OCI-LY7 (cell line): ENCODE data around the gene CDKN1C. TPM values are rescaled to one million over a fixed set of nuclear protein-coding genes. Genes with fewer than 3 reads are reported as not detected.

Source experiments
- BruUV-seq: library from RNA; stranded (reverse); fragments of 400-500 nt; replicated peaks from 2 replicates; lab custom pipeline; 2021; lab: Mats Ljungman, UMichigan
- CTCF ChIA-PET: fragments of 300-600 bp; sonication (Branson Sonifier 250); formaldehyde crosslinking; loops from one replicate; lab custom pipeline; 2022; ENCODE audit warnings: antibody characterized with exemption; ENCODE audit not compliant: unreplicated experiment; lab: Charles Lee
- POLR2A ChIA-PET: fragments of 300-600 bp; sonication (Branson Sonifier 250); formaldehyde crosslinking; loops from one replicate; lab custom pipeline; 2022; ENCODE audit warnings: antibody characterized with exemption; lab: Charles Lee
- DNase-seq: peaks from one replicate; pipeline ENCODE4 v3.0.0-alpha.2; 2015; ENCODE audit warnings: low spot score
- H2AFZ ChIP-seq: fragments of 200-600 bp; sonication (generic), shearing (Covaris generic); 2 replicates; pipeline ENCODE4 v1.6.1; 2014; ENCODE audit warnings: mild to moderate bottlenecking, antibody characterized with exemption, low read length, moderate library complexity
- H3K27ac ChIP-seq: fragments of 200-600 bp; sonication (generic); 2 replicates; pipeline ENCODE4 v1.5.1; 2014; ENCODE audit warnings: mixed run types, low read depth, mild to moderate bottlenecking, moderate library complexity, low read length, inconsistent platforms; ENCODE audit not compliant: poor library complexity, severe bottlenecking
- H3K36me3 ChIP-seq: fragments of 200-600 bp; sonication (generic); 2 replicates; pipeline ENCODE4 v1.6.1; 2014; ENCODE audit warnings: mild to moderate bottlenecking, antibody characterized with exemption, low read length, moderate library complexity, mixed read lengths; ENCODE audit not compliant: insufficient read depth
- H3K4me1 ChIP-seq: fragments of 200-600 bp; sonication (generic); 2 replicates; pipeline ENCODE4 v1.5.1; 2014; ENCODE audit warnings: mild to moderate bottlenecking, low read length; ENCODE audit not compliant: insufficient read depth, poor library complexity, severe bottlenecking
- H3K4me2 ChIP-seq: fragments of 200-600 bp; sonication (generic); 2 replicates; pipeline ENCODE4 v1.6.1; 2014; ENCODE audit warnings: mild to moderate bottlenecking, low read length
- H3K4me3 ChIP-seq: fragments of 200-600 bp; sonication (generic); 2 replicates; pipeline ENCODE4 v1.5.1; 2014; ENCODE audit warnings: mild to moderate bottlenecking, low read depth, low read length; ENCODE audit not compliant: poor library complexity, severe bottlenecking
- H3K79me2 ChIP-seq: fragments of 200-600 bp; sonication (generic); 2 replicates; pipeline ENCODE4 v1.6.1; 2016; ENCODE audit warnings: low read depth, mild to moderate bottlenecking, low read length, moderate library complexity, mixed read lengths; ENCODE audit not compliant: insufficient read depth
- H3K9me2 ChIP-seq: fragments of 200-600 bp; sonication (generic); 2 replicates; pipeline ENCODE4 v1.6.1; 2016; ENCODE audit warnings: mild to moderate bottlenecking, low read length, mixed read lengths; ENCODE audit not compliant: insufficient read depth
- H3K9me3 ChIP-seq: fragments of 200-600 bp; sonication (generic); 2 replicates; pipeline ENCODE4 v1.6.1; 2014; ENCODE audit warnings: mild to moderate bottlenecking, mixed run types, low read length, mixed read lengths
- H4K20me1 ChIP-seq: fragments of 200-600 bp; sonication (generic); 2 replicates; pipeline ENCODE4 v1.6.1; 2014; ENCODE audit warnings: mild to moderate bottlenecking, antibody characterized with exemption, low read length, moderate library complexity, mixed read lengths; ENCODE audit not compliant: insufficient read depth
- EZH2phosphoT487 ChIP-seq: fragments of 200-600 bp; sonication (generic); IDR thresholded peaks from 2 replicates; pipeline ENCODE4 v1.6.1; 2018; ENCODE audit warnings: low read depth, borderline replicate concordance, mild to moderate bottlenecking, mixed run types, antibody characterized with exemption, low read length, moderate library complexity, mixed read lengths
- intact Hi-C: fragments of 100-400 bp; cut with micrococcal nuclease; formaldehyde crosslinking; loops from one replicate; pipeline ENCODE4 v1.10.0; 2022; ENCODE audit not compliant: unreplicated experiment
- total RNA-seq, 2 experiments: library from RNA; depleted of rRNA in 1 of 2; stranded (reverse); fragments of >200 nt in 1 of 2; shearing (Covaris generic) in 1 of 2; gene quantifications; 2 replicates each; pipeline ENCODE4 v1.2.3, GENCODE V29; 2014 to 2022
- TF ChIP-seq, protein P1 (sequence below): fragments of 200-600 bp; sonication (generic); conservative IDR thresholded peaks from 2 replicates; pipeline ENCODE4 v1.5.1; 2014; ENCODE audit warnings: mild to moderate bottlenecking, antibody characterized with exemption, low read length, moderate library complexity, mixed read lengths

The CDKN1C gene
- total RNA-seq, 2 experiments from 2014 or later = 0.13 to 0.55 TPM

DNA sequence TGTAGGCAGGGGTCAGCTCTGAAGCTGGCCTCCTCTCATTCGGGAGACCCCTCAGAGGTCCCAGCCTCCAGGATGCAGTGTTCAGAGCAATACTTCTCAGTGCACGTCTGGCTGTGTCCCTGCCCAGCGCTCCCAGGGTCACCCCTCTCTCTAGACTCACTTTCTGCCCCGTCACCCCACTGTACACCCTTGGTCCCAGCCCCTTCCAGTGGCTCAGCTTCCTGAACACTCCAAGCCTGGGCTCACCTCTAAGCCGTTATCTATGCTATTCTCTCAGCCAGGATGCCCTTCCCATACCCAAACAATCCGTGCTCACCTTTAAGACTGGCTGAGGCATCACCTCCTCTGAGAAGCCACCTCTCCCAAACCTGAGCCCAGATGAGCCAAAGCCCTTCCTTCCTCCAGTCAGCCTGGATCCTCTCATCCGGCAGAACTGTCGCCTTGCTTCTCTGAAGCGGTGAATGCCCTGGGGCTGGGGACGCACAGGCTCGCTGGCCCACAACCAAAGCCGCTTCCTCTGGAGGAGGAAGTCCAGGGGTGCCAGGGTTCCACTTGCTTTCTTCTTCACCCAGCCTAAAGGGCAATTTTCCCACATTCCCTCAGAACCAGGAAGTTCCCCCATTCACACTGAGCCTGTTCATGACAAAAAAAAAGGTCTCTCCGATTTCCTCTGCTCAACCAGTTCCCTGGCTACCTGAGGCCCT lies 13.7 kb upstream of the CDKN1C start:
- TF ChIP-seq, protein P1, sequence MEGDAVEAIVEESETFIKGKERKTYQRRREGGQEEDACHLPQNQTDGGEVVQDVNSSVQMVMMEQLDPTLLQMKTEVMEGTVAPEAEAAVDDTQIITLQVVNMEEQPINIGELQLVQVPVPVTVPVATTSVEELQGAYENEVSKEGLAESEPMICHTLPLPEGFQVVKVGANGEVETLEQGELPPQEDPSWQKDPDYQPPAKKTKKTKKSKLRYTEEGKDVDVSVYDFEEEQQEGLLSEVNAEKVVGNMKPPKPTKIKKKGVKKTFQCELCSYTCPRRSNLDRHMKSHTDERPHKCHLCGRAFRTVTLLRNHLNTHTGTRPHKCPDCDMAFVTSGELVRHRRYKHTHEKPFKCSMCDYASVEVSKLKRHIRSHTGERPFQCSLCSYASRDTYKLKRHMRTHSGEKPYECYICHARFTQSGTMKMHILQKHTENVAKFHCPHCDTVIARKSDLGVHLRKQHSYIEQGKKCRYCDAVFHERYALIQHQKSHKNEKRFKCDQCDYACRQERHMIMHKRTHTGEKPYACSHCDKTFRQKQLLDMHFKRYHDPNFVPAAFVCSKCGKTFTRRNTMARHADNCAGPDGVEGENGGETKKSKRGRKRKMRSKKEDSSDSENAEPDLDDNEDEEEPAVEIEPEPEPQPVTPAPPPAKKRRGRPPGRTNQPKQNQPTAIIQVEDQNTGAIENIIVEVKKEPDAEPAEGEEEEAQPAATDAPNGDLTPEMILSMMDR = no peak
- no peak for TF ChIP-seq EZH2phosphoT487
- Histone ChIP-seq H3K9me2 (no peaks in the 10 kb centered on the region), H3K27ac (no peak overlapping the region), H3K4me3 (no peak overlapping the region), H3K9me3 (no peaks in the 10 kb centered on the region), H3K4me2 (no peak overlapping the region), H4K20me1 (no peaks in the 10 kb centered on the region), H3K79me2 (no peaks in the 10 kb centered on the region), H3K36me3 (no peaks in the 10 kb centered on the region), H3K4me1 (peaks cover 5% of the 10 kb centered on the region), H2AFZ (no peak overlapping the region)
- intact Hi-C loops = no loop called here
- BruUV-seq = no TSS peak
- ChIA-PET POLR2A (no interaction called here), CTCF (no interaction called here)
- DNase-seq = no peak

DNA sequence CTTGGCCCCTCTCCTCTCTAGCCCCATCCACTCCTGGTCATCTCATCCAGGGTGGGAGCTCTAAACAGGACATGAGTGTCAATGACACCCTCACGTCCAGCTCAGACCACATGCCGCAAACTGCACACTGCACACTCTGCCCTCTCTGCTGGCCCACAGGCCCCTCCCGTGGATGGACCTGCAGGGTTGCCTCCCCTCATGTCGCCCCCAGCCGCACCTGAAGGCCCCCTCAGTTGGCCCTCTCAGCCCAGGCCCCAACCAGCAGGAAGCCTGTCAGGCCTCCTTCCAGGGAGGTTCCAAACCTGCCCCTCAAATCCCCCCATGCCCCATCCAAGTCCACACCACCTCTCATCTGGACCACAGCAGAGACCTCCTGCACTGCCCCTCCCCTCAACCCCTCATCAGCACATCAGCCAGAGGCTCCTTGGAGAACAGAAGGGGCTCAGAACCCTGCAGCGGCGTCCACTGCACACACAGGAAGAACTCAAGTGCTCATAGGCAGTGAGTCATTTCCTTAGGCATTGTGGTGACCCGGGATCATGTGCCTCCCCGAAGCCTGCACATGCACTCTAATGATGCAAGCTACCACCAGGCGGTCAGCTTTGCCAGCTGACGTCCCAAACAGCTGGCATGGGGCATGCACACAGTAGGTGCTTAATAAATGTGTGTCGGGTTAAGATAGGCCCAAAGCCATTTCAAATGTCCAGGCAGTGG lies 12.9 kb upstream of the CDKN1C start:
- POLR2A ChIA-PET = no interaction called here

More for the DNA sequence above, 12.9 kb upstream of the CDKN1C start:
- H3K79me2 ChIP-seq = no peaks in the 10 kb centered on the region
- CTCF ChIA-PET = no interaction called here
- no peak overlapping the region for H3K4me3 ChIP-seq
- no peaks in the 10 kb centered on the region for H3K9me3 ChIP-seq
- no peaks in the 10 kb centered on the region for H3K9me2 ChIP-seq
- no peaks in the 10 kb centered on the region for H3K36me3 ChIP-seq
- no TSS peak for BruUV-seq
- no peak overlapping the region for H3K27ac ChIP-seq
- no peak overlapping the region for H2AFZ ChIP-seq
- TF ChIP-seq, protein P1 = no peak
- TF ChIP-seq EZH2phosphoT487 = no peak
- peaks cover 5% of the 10 kb centered on the region for H3K4me1 ChIP-seq
- H3K4me2 ChIP-seq = no peak overlapping the region
- DNase-seq = no peak
- intact Hi-C loops = no loop called here
- H4K20me1 ChIP-seq = no peaks in the 10 kb centered on the region
